HG02973 (cell line): ENCODE measurements around the gene KCNQ5.
A peak's percentile ranks its signal among the peaks of the same experiment; 100 is the strongest.

ENCODE experiments used
- ATAC-seq: cut with Tn5 transposase; IDR thresholded peaks from one replicate; pipeline ENCODE4 v1.9.1; 2021; ENCODE audit warnings: moderate library complexity; ENCODE audit not compliant: unreplicated experiment

Gene KCNQ5

DNA sequence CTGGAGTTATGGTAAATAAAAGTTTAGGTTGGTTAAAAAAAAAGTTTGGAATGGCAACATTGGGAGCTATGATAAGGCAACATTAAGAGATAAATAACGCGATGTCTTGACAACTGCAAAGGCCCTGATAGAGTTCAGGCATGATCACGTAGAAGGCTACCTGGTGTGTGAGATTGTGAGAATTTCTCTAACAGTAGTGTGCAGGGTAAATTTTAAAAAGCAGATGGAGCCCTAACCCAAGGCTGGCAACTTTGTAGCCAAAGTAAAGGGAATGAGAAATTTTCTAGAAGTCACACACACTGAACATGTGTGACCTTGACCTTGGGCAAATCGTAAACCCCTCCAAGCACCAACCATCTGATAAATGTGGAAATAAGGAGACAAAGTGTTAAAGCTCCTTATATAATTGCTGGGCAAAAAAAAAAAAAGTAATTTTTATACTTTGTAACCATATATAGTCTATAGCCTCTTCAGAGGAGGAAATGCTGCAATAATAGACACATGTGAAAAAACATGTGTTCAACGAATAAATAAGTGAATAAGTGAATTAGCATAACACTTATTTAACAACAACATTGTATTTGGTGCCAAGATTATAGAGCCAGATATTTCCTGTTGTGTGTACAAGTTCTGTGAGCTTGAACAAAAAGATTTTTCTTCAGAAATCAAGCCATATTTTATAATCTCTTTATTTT lies 18.2 kb downstream of the KCNQ5 start:
- no peak for ATAC-seq

- no peak for ATAC-seq
Measured at GRCh38 chr6:72640615-72640930, 18.7 kb downstream of the KCNQ5 start.

DNA sequence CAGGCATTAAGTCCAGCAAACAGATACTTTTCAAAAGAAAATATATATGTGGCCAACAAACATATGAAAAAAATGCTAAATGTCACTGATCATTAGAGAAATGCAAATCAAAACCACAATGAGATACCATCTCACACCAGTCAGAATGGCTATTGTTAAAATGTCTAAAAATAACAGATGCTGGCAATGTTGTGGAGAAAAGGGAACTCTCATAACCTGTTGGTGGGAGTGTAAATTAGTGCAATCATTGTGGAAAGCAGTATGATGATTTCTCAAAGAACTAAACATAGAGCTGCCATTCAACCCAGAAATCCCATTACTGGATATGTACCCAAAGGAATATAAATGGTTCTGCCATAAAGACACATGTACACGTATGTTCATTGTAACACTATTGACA lies 20.6 kb downstream of the KCNQ5 start:
- ATAC-seq = no peak

DNA sequence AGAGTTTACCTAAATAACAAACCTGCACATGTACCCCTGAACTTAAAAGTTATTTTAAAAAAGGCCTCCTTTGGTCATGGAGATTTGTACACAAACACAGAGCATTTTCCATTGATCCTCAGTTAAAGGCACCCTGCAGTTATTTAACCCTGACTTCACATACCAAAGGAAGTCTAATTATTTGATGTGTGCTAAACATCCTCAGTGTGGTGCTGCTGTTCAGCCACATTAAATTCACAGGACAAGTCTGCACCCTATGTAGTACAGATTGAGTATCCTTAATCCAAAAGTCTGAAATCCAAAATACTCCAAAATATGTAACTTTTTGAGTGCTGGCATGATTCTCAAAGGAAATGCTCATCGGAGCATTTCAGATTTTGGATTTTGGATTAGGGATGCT lies 21.4 kb downstream of the KCNQ5 start:
- no peak for ATAC-seq

DNA sequence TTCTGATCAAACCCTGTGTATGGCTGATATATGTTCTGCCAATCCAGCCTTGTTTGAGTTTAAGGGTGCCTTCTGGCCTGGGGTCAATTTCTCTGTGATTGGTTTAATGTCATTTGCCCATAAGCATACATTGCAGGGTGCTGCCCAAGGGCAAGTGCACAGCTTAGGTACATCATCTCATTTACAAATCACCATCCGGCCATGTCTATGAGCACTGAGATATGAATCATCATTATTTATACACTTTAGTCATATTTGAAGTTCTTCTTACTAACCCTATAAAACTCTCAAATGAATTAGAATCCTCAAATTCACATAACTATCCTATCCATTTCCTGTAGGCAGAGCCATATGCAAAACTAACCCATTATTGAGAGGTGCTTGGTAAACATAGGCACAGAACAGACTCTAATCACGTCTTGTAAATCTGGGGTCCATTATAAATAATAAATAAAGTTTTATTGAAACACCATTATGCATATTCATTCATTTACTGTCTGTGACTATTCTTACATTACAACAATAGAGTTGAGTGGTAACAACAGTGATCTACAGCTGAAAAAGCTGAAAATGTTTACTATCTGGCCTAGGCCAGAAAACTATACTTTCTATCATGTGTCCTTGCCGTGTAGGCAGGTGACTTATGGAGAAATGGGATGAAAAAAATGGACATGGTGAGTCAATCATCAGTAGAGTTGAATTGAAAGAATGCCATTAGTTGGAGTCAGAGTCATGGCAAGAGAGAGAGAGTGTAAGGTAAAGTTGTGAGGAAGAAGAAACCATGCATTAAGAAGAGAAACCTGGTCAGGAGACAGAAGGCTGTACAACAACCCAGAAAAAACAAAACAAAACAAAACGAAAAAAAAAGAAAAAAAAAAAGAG lies 25.0 kb downstream of the KCNQ5 start:
- ATAC-seq = no peak

DNA sequence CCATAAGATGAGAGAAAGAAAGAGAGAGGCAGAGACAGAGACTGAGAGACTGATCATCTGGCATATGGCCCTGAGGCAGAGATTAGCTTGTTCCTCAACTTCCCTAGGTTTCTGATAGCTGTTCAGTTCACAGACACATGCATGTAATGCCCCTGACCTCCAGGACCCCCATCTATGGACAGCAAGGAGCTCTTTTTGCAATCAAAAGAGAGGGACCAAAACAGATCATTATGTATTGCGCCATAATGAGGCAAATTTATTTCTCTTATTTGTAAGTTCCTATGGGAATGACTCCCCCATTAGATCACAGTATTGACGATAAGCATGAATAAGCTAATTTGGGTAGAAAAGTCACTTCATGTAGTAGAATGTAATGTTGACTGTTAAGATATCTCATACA lies 25.6 kb downstream of the KCNQ5 start:
- no peak for ATAC-seq

DNA sequence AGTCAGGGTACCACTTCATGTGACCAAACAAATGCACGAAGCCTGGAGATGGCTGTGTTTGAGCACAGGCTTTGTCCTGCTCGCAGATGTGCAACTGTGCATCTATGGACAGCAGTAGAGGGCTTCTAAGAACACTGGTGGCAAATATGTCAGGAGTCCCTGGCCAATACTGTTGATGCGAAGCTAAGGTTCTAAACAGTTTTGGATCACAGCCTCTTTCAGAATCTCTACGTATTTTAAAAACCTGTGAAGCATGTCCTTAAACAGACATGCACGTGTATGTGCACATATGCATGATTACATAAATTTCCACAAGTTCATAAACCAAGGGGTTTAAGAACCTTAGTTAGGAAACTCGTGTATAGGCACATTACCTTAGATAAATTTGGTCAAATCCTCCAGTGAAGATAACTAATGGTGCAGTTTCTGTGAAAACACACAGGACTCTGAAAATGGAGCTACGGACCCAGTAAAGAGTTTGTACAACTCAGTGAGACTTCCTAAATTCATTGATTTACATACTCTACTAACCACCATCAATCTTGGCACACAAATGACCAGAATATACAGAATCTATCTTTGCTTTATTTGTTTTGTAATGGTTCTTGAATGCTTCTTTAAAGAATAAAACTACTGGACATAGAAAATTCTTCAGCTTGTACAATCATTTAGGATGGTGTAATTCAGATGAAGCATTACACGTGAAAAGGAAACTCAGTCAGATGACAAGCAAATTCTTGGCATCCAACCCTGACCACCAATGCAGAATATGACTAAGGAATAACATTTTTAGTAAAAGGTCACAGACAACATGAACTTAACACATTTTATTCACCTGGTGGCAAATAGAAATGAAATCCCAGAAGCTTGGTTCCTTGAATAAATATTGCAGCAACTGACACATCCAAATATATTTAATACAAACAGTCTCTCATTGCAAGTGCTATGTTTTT lies 27.4 kb downstream of the KCNQ5 start:
- ATAC-seq = peak; percentile 55

- no peak for ATAC-seq
Measured at GRCh38 chr6:72650081-72650745, 28.3 kb downstream of the KCNQ5 start.

GRCh38 chr6:72651174-72651573 lies 29.3 kb downstream of the KCNQ5 start:
- no peak for ATAC-seq

DNA sequence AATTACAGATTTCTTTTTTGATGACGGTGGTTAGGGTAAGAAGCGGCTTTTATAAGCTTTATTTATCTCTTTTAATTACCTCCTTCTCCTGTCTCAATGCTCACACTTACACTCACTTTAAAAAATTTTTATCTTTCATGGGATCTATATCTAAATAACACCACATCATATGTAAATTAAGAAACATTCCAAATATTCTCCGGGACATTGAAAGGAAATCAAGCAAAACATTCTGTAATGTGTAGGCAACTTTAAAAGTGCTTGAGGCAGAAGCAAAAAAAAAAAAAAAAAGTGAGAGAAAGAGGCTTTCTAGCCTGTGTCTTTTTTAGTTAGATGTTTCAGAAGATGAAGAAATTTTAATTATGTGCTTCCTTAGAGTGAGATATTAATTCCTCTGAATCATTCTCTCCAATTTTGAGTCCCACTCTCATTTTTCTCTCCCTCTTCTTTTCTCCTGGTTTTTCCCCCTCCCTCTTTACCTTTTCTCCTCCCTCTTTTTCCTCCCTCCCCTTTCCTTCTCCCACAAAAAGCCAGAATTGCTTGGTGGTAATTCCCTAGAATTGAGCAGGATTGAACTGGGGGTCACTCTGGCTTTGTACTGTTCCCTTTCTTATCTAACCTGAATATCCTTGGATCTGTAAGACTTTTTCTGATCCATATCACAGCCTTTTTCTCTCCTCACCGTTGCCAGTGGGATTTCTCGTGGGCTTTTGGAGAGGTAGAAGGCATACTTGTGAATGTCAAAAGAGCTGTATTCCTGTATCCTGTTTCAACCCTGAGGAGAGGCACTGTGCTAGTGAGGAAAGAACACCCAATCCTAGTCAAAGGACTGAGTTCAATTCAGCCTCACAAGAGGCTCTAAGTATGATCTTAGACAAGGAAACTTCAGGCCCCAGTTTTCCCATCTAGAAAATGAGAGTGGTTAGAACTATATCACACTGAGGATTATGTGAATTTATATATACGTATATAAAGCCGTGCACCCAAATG lies 30.4 kb downstream of the KCNQ5 start:
- ATAC-seq = no peak

- no peak for ATAC-seq
Measured at GRCh38 chr6:72653026-72653425, 31.2 kb downstream of the KCNQ5 start.

- ATAC-seq = peak; percentile 69
Measured at GRCh38 chr6:72654071-72654621, 32.3 kb downstream of the KCNQ5 start.

DNA sequence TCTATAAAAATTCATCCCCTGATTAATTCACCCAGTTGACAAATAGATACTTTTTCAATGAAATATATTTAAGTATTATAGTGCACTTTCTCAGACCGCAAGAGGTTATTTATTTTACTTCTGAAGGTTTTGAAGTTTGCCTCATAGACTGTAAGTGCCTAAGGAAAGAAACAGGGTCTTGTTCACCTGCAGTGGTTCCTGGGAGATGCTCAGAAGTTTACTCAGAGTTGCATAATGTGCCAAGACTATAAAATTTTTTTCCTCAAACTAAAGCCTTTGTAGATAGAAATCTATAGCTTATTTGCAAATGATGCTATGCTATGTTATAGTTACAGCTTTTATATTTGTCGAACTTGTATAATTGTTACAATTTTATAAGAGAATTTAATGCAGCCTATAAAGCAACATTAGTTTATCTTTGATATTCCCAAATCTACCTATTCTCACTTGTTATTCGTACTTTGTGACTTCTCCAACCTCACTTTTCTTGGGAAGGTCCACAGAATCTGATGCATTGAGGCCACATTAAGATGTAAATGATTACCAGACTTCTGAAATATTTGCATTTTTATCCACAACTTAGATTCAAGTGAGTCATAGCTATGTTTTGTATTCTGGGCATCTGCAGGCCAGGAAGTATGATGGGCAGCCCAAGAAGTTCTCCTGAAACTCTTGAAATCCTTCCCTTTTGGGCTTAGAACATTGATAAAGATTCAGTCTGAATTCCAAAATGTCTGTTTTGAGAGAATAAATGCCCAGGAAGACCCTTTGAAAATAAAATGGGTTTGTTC lies 35.7 kb downstream of the KCNQ5 start:
- no peak for ATAC-seq

DNA sequence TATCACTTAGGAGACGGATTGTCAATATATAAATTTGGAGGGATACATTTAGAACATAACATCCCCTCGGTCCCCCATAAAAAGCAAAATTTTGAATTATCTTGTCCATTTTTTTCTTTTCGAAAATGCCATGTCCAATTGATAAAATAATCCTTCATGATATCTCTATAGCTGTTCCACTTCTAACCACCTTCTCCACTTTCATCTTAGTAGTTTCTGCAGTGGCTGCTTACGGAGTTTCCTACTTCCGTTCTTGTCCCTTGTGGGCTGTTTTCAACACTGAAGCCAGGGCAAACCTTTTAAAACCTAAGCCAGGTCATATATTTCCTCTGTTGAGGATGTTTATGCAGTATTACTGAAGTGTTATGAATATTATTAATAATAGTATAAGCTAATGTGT lies 37.9 kb downstream of the KCNQ5 start:
- no peak for ATAC-seq

- ATAC-seq = no peak
Measured at GRCh38 chr6:72661411-72661810, 39.5 kb downstream of the KCNQ5 start.

GRCh38 chr6:72665599-72665998 lies 43.7 kb downstream of the KCNQ5 start:
- no peak for ATAC-seq

DNA sequence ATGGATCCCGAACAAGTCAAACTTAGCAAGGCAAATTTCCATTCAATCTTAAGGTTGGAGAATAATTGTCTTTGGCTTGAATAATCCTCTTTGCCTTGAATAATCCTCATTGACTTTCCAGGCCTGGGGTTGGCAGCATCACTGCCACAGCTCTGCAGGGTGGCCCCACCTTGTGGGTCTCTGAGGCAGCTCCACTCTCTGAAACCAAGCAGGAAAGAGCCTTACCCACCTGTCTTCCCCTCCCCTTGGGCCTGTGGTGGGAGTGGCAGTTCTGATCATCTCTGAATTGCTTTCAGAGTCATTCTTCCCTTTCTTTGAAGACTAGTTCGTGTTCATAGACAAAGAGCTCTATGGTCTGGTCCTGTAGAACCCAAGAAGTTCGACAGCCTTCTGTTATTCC lies 47.5 kb downstream of the KCNQ5 start:
- ATAC-seq = no peak

GRCh38 chr6:72672906-72673305 lies 51.0 kb downstream of the KCNQ5 start:
- no peak for ATAC-seq

- ATAC-seq = no peak
Measured at GRCh38 chr6:72674842-72675241, 53.0 kb downstream of the KCNQ5 start.
